Endothelial cell of umbilical vein (primary cell): ENCODE data around the gene TOMM34. TPM values are rescaled to one million over a fixed set of nuclear protein-coding genes. Genes with fewer than 3 reads are reported as not detected.

ENCODE experiments used
- BruUV-seq: library from RNA; stranded (reverse); fragments of 400-500 nt; replicated peaks from 2 replicates; lab custom pipeline; 2021; lab: Mats Ljungman, UMichigan
- CTCF ChIA-PET: fragments of 300-600, 350-600 bp; sonication (Branson Sonifier 250); formaldehyde crosslinking; loops from one replicate; lab custom pipeline; 2021; ENCODE audit warnings: antibody characterized with exemption, inconsistent platforms; lab: Charles Lee
- POLR2A ChIA-PET: fragments of 300-600, 350-600 bp; sonication (Branson Sonifier 250); formaldehyde crosslinking; loops from one replicate; lab custom pipeline; 2021; ENCODE audit warnings: antibody characterized with exemption, inconsistent platforms; lab: Charles Lee
- DNase-seq: peaks from one replicate; pipeline ENCODE4 v3.0.0-alpha.2; 2011; ENCODE audit warnings: low read depth, low spot score
- FAIRE-seq: peaks from 2 replicates; lab custom pipeline; 2011; peaks lifted over from hg19 to GRCh38; lab: Jason Lieb, UNC
- H2AFZ ChIP-seq: 2 replicates; pipeline ENCODE4 v1.6.0; 2012; ENCODE audit warnings: low read depth, low read length, control low read depth, inconsistent platforms
- H3K27ac ChIP-seq: 2 replicates; pipeline ENCODE4 v1.5.1; 2011; ENCODE audit warnings: low read depth, mild to moderate bottlenecking, control low read depth, low read length, moderate library complexity; ENCODE audit not compliant: insufficient read depth
- H3K27me3 ChIP-seq, 2 experiments: 2 replicates each; pipeline versions ENCODE4 v1.6.0 to v1.6.1; 2011; ENCODE audit warnings: low read length in 2 of 2, mixed read lengths in 1 of 2; ENCODE audit not compliant: control insufficient read depth in 2 of 2, insufficient read depth in 2 of 2
- H3K36me3 ChIP-seq, 2 experiments: 2 replicates in 1 of 2; 3 replicates in 1 of 2; pipeline ENCODE4 v1.5.1; 2011; ENCODE audit warnings: low read length in 2 of 2, mild to moderate bottlenecking in 1 of 2, moderate library complexity in 1 of 2; ENCODE audit not compliant: control insufficient read depth in 2 of 2, insufficient read depth in 2 of 2; ENCODE audit errors: extremely low read depth in 1 of 2
- H3K4me1 ChIP-seq: 3 replicates; pipeline ENCODE4 v1.5.1; 2011; ENCODE audit warnings: mild to moderate bottlenecking, low read length; ENCODE audit not compliant: control insufficient read depth, insufficient read depth; ENCODE audit errors: extremely low read depth
- H3K4me2 ChIP-seq: 2 replicates; pipeline ENCODE4 v1.6.1; 2011; ENCODE audit warnings: low read length, control low read depth, mixed read lengths; ENCODE audit not compliant: insufficient read depth
- H3K4me3 ChIP-seq, 3 experiments: fragments of 200-600 bp in 1 of 3; sonication (generic), shearing (Covaris generic) in 1 of 3; replicated peaks in 1 of 3; 2 replicates each; pipeline ENCODE4 v1.5.1; 2011 to 2016; ENCODE audit warnings: control low read depth in 3 of 3, low read length in 3 of 3, mild to moderate bottlenecking in 2 of 3, inconsistent platforms in 1 of 3, low read depth in 1 of 3, moderate library complexity in 1 of 3; ENCODE audit not compliant: insufficient read depth in 1 of 3
- H3K79me2 ChIP-seq: 2 replicates; pipeline ENCODE4 v1.6.0; 2012; ENCODE audit warnings: low read length, inconsistent platforms; ENCODE audit not compliant: control insufficient read depth, insufficient read depth
- H3K9ac ChIP-seq: replicated peaks from 2 replicates; pipeline ENCODE3; 2011; ENCODE audit warnings: low read length, control low read depth; ENCODE audit not compliant: insufficient read depth; ENCODE audit errors: extremely low read depth
- H3K9me1 ChIP-seq: replicated peaks from 3 replicates; pipeline ENCODE4 v1.6.0; 2011; ENCODE audit warnings: mild to moderate bottlenecking, low read length; ENCODE audit not compliant: control insufficient read depth, insufficient read depth; ENCODE audit errors: extremely low read depth
- H3K9me3 ChIP-seq: replicated peaks from 2 replicates; pipeline ENCODE4 v1.5.1; 2012; ENCODE audit warnings: low read length, inconsistent platforms; ENCODE audit not compliant: control insufficient read depth, insufficient read depth
- H4K20me1 ChIP-seq: replicated peaks from 2 replicates; pipeline ENCODE3; 2011; ENCODE audit warnings: mild to moderate bottlenecking, low read length; ENCODE audit not compliant: control insufficient read depth, insufficient read depth; ENCODE audit errors: extremely low read depth
- EZH2 ChIP-seq: IDR thresholded peaks from 2 replicates; pipeline ENCODE4 v1.6.1; 2012; ENCODE audit warnings: borderline replicate concordance, low read depth, mild to moderate bottlenecking, moderate library complexity, low read length, inconsistent platforms; ENCODE audit not compliant: severe bottlenecking
- FOS ChIP-seq: IDR thresholded peaks from 2 replicates; pipeline ENCODE4 v1.6.1; 2011; ENCODE audit warnings: mild to moderate bottlenecking, low read length, moderate library complexity, borderline replicate concordance; ENCODE audit not compliant: insufficient read depth
- GATA2 ChIP-seq: IDR thresholded peaks from 2 replicates; pipeline ENCODE4 v1.7.0; 2011; ENCODE audit warnings: low read depth, mild to moderate bottlenecking, moderate library complexity, mixed read lengths, low read length; ENCODE audit not compliant: insufficient read length, insufficient read depth
- JUN ChIP-seq: IDR thresholded peaks from 2 replicates; pipeline ENCODE4 v1.6.1; 2011; ENCODE audit warnings: borderline replicate concordance, low read depth; ENCODE audit not compliant: insufficient read length, insufficient read depth
- MYC ChIP-seq: IDR thresholded peaks from one replicate; pipeline ENCODE4 v1.6.1; 2011; ENCODE audit warnings: mild to moderate bottlenecking, low read depth, low read length
- POLR2A ChIP-seq: IDR thresholded peaks from 2 replicates; pipeline ENCODE4 v1.6.1; 2012; ENCODE audit warnings: low read depth, mild to moderate bottlenecking, control low read depth, low read length
- POLR2AphosphoS5 ChIP-seq: IDR thresholded peaks from 2 replicates; pipeline ENCODE4 v1.6.1; 2012; ENCODE audit warnings: low read depth, mild to moderate bottlenecking, control low read depth, low read length, moderate library complexity; ENCODE audit not compliant: insufficient read depth
- dilution Hi-C: fragments of 300-500 bp; cut with MboI; formaldehyde crosslinking; loops from one replicate; pipeline ENCODE4 v1.15.0; 2019; ENCODE audit warnings: low sequenced_read_pairs; ENCODE audit not compliant: extremely low pct_ligation_motif_present
- intact Hi-C: fragments of 100-400 bp; cut with micrococcal nuclease; formaldehyde crosslinking; loops from one replicate; pipeline ENCODE4 v1.10.0; 2022
- polyA plus RNA-seq, 4 experiments: library from polyadenylated mRNA; depleted of rRNA in 3 of 4; stranded (reverse) in 3 of 4; unstranded in 1 of 4; fragments of >200 nt; gene quantifications; 2 replicates each; pipeline versions ENCODE4 v1.2.1 to v1.2.3, GENCODE V29; 2011 to 2012; ENCODE audit warnings: missing spikeins in 1 of 4
- total RNA-seq: library from RNA; stranded (reverse); gene quantifications from 2 replicates; pipeline ENCODE4 v1.2.3, GENCODE V29; 2021
- TF ChIP-seq, protein P1 (sequence below), 2 donors: IDR thresholded peaks; 1 replicate in 1 of 2; 2 replicates in 1 of 2; pipeline ENCODE4 v1.5.1; 2011; ENCODE audit warnings: low read length in 2 of 2, mild to moderate bottlenecking in 2 of 2, moderate library complexity in 2 of 2, control low read depth in 1 of 2, inconsistent platforms in 1 of 2, low read depth in 1 of 2; ENCODE audit not compliant: insufficient read depth in 1 of 2; ENCODE audit errors: extremely low read depth in 1 of 2
- TF ChIP-seq, protein P2 (sequence below): IDR thresholded peaks from 2 replicates; pipeline ENCODE4 v1.6.1; 2011; ENCODE audit not compliant: insufficient read depth, insufficient read length

Gene TOMM34
- total and polyA plus RNA-seq, 2 donors (not counting 3 experiments of a cell fraction or from before 2014, with no cell fraction given) = 36.3 to 44.2 TPM

DNA sequence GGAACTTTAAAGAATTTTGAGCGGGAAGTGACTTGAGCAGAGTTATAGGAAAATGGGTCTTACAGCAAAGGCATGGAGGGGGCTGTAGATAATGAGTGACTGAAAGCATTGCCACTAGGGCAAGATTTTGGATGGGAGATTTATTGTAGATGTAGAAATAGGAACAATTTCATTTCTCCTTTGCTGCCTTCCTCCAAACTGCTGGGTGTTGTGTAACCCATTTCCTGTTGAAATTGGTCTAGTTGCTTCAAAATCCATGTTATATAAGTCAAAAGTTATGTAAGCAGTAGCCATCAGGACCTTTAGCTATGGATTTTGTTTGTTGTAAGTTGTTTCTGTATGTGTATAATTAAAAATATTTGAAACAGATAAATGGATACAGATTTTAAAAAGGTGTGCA lies 63.6 kb downstream of the TOMM34 start:
- no TSS peak for BruUV-seq
- Histone ChIP-seq H3K4me3 (no peak overlapping the region), H3K9ac (no peak overlapping the region), H3K9me3 (no peaks in the 10 kb centered on the region), H4K20me1 (peaks cover 48% of the 10 kb centered on the region), H3K36me3 (peaks cover 2 to 5% of the 10 kb centered on the region in 2 experiments), H3K27me3 (no peaks in the 10 kb centered on the region), H3K4me2 (no peak overlapping the region), H3K4me1 (peaks cover 12% of the 10 kb centered on the region), H3K9me1 (no peaks in the 10 kb centered on the region), H3K79me2 (peaks cover 100% of the 10 kb centered on the region), H3K27ac (no peak overlapping the region), H2AFZ (no peak overlapping the region)
- POLR2A ChIA-PET = no interaction called here
- CTCF ChIA-PET = interaction anchor here (1.0 to 1.9 kb wide), 2 partner anchors 8 to 114 kb away, joined by 3 to 12 read pairs; no protein-coding TSS in a partner anchor
- TF ChIP-seq GATA2 (no peak), JUN (no peak), POLR2AphosphoS5 (no peak), FOS (no peak), EZH2 (no peak), MYC (no peak), POLR2A (no peak)
- TF ChIP-seq, protein P1, sequence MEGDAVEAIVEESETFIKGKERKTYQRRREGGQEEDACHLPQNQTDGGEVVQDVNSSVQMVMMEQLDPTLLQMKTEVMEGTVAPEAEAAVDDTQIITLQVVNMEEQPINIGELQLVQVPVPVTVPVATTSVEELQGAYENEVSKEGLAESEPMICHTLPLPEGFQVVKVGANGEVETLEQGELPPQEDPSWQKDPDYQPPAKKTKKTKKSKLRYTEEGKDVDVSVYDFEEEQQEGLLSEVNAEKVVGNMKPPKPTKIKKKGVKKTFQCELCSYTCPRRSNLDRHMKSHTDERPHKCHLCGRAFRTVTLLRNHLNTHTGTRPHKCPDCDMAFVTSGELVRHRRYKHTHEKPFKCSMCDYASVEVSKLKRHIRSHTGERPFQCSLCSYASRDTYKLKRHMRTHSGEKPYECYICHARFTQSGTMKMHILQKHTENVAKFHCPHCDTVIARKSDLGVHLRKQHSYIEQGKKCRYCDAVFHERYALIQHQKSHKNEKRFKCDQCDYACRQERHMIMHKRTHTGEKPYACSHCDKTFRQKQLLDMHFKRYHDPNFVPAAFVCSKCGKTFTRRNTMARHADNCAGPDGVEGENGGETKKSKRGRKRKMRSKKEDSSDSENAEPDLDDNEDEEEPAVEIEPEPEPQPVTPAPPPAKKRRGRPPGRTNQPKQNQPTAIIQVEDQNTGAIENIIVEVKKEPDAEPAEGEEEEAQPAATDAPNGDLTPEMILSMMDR (IDR thresholded peaks at IDR 0.05; ENCODE audit: extremely low read depth in 1 of 2, insufficient read depth in 1 of 2, low read depth in 1 of 2, low read length in 2 of 2) = no peak
- TF ChIP-seq, protein P2, sequence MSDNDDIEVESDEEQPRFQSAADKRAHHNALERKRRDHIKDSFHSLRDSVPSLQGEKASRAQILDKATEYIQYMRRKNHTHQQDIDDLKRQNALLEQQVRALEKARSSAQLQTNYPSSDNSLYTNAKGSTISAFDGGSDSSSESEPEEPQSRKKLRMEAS = no peak
- DNase-seq (no peak), FAIRE-seq (no peak)
- dilution Hi-C loops = no loop called here
- intact Hi-C loops = no loop called here
